Stimulated activated CD4-positive, alpha-beta T cell treated with anti-CD3 and anti-CD28 coated beads, Interleukin-1b, Interleukin-23, amount 100 ng/mL, for 1 hour (primary cell): Measurements from ENCODE around the gene PRR9.
"Not testable (repeated sequence)": the region's sequence is repeated elsewhere in the genome, so short reads cannot be mapped to it uniquely, and the experiment has no call there.

Source experiments
- DNase-seq, 2 donors: peaks; one replicate each; pipeline ENCODE4 v3.0.0-alpha.2; 2020; ENCODE audit warnings: low read depth in 2 of 2

The PRR9 gene

DNA sequence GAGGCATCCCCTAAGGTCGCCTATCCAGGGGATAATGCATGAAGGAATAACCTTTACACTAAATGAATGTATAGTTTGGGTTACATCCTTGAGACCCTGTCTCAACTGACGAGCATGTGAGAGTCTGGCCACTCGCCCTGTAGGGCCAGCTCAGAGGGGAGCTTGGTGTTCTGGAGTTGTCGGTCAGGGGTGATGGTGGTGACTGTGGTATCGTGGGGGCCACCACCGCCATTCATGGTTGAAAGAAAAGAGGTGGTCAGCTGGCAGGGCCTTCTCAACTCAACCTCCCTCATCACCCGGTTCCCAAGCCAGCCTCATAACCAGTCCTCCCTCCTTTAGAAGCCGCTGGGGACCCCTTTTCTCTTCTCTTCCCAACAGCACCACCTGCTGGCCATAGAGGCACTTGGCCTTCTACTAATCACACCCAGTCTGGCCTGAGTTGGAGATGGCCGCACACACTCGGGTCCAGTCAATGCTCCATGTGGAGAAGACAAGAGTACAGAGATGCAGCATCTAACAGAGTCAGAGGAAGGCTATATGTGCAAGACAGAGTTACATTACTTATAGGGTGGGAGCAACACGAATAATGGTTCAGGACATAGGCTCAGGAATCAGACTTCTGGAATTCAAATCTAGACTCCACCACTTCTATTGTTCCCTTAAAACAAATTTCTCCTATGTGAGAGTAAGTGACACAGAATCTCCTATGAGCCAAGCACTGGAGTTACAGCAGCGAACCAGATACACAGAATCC, 11.9 kb downstream of the PRR9 start:
- not testable (repeated sequence) for DNase-seq

DNA sequence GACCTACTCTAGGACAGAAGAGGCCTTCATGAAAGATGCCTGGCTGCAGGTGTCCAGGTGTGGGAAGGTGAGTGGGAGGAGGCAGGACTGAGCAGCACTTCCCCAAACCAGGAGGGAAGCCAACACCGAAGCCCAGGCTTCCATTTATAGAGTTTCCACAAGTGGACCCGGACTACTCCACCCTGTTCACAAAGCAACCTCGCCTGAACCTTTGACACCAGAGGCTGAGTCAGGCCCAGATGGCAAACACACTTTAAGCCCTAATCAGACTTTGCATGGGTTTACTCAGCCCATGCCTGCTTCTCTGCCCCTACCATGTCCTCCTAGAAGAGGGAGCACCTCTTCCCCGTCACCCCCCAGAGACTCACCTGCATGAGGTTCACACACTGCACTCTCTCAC, 14.0 kb downstream of the PRR9 start:
- DNase-seq = no peak

DNA sequence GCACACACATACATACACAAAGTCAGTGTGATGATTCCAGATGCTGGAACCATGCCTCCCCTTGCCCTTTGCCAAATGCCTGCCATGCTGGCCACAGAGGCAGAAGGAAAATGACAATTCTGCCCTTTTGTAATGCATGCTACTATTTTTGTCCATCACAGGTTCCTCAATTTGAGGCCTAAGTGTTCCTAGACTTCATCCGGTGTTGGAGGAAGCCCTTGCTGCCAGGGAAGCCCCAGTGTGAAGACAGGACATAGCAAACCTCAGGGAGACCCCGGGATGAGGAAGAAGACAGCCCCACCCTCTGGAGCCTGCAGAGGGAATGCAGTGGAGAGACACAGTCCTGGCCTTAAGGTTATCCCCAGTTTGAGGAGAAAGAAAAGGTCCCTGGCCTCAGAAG, 14.4 kb downstream of the PRR9 start:
- DNase-seq = no peak

DNA sequence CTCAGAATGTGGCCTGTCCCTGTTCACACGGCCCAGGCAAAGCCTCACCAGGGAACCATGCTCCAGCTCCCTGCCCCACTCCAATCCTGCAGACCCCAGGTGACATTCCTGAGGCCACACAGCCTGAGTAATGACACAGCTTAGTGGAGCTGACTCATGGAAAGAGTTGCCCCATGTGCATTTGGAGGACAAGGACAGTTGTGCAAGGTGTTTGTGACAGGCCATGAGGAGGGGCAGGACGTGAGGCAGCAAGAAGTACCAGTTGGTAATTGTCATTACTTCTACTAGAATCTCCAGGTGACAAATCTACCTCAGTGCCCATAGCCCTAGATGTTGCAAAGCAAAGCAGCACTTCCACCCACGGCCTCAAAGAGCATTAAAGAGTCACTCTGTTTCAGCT, 15.2 kb downstream of the PRR9 start:
- DNase-seq = no peak

DNA sequence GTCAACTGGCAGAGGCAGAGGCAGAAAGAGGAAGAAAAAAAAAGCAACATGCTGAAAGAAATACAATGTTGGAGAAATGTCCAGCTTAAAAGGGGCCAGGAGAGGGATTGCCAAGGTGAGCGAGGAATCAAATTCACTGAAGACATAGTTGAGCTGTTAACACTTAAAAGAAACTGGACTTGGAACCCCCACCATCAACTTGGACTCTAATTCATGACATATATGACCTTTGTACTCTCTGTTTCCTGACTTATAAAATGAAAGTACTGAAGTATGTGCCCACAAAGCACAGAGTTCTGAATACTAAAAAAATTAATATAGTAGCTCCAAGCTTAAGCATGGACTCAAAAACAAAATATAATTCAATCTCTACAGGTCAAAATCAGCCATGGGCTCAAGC, 16.1 kb downstream of the PRR9 start:
- DNase-seq = no peak

DNA sequence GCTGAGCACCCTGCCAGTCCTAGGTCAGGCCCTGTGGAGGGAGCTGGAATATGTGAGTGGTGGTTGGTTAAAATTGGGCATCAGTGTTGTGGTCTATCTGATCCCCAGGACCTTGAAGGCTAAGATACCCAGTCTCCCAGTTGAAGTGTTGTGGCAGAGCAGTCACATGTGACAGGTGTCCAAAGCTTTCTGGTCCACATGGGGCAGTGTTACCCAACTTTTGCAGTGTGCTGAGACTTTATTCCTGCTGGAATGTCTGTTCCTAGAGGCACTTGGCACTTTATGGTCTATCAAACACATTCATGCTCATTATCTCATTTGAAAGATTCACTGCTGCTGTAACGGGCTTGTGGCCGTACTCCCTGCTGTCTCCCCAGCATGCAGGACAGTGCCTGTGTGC, 21.1 kb downstream of the PRR9 start:
- DNase-seq = no peak

DNA sequence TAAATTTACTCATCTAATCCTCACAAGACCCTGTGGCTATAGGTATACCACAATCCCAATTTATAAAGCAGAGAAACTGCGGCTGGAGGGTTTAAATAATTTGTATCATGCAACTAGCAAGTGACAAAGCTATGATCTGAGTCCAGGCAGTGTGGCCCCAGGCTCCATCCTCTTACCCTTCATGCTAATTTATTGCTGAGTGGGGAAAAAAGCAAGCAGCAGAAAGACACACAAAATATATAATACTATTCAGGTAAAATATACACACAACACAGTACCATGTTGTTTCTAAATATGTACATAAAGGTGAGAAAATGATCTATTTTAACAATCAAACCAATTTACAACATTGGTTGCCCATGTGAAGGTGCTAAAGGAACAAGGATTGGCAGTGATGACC, 24.8 kb downstream of the PRR9 start:
- no peak for DNase-seq

DNA sequence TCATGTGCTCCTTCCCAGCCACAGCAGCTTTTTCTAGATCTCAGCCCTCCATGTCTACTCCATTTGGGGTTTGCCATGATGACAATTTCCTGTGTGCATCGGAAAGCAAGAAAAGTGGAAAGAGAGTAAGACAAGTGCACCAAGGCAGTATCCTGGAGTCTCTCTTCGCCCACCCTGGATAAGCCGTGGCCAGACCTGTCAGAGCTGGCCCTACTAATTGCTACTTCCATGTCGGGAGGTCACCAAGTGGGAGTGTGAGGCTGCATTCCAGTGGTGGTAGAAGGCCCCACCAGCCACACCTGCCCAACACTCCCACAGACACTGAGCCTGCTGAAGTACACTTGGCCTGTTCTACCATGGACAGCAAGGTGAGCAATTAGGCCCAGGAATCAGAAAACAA, 28.1 kb downstream of the PRR9 start:
- no peak for DNase-seq

DNA sequence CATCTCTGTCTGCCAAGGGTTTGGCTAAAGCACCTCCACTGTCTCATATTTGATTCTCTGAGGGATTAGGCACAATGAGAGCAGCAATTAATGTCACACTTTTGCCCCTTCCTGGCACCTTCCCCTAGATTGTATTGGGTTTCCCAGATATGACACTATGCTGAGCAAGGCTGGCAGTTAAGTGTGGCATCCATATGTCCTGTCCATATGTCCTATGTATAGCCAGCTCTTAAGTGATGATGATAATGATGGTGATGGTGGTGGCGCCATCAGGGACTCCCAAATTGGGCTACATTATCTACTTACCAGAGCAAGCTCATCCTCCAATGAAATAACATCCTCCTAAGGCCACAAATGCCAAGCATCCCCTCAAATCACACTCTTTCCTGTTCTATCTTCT, 28.6 kb downstream of the PRR9 start:
- DNase-seq = no peak

DNA sequence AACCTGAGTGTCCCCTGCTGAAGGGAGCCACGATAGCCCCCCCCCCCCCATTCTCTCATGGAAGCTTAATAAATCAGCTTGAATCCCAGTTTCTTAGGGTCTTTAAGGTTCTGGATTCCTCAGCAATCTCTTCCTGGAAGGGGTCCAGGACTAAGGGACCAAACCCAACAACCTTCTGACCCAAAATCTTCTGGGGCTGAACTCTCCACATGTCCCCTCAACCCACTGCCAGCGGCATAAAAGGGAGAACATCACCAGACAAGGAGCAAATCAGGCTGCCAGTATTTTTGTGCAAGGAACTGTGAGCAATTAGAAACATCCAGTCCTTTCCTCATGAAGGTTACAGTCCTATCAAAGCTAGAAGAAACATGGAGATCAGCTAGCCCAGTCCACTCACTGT, 29.4 kb downstream of the PRR9 start:
- no peak for DNase-seq

DNA sequence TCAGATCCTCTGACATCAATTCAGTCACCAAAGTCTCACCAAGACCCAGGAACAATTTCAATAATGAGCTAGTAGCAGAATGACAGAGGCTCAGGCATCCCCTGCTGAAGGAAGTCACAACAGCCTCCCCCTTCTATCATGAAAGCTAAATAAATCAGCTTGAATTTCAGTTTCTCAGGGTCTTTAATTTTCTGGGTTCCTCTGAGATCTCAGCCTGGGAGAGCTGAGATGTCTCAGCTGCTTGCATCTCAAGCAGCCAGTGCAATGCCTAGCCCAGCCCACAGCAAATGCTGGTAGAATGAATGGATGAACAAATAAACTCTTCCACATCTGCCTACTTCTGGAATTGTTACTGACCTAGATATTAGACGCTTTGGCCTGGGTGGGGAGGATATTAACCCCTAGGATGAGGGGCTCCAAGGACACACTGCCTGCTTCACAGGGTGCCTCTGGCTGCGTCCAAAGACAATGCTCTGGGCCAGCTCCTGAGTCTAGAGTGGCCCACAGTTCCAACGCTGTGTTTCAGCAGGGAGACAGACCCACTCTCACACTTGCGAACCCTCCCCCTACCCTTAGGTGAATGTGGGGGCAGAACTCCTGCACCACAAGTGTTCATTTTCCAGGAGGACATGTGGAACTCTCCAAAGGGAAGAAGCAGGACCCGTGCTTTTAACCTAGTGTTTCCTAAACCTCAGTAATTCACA, 30.9 kb downstream of the PRR9 start:
- no peak for DNase-seq

DNA sequence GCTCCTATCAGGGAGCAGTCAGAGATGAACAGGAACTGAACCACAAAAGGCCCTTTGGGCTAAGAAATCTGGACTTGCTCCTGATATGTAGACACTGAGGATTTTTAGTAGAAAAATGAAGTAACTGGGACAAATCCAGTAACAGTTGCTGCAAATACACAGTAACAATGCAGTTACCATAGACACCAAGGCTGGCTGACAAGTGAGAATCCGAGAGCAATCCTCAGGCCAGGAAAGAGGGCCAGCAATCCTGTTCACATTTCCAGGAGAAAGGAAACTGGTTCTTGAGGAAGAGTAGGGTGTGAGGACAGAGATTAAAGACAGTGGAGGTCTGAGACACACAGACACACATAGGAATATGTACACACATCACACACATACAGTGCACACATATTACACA, 32.8 kb downstream of the PRR9 start:
- DNase-seq = no peak

DNA sequence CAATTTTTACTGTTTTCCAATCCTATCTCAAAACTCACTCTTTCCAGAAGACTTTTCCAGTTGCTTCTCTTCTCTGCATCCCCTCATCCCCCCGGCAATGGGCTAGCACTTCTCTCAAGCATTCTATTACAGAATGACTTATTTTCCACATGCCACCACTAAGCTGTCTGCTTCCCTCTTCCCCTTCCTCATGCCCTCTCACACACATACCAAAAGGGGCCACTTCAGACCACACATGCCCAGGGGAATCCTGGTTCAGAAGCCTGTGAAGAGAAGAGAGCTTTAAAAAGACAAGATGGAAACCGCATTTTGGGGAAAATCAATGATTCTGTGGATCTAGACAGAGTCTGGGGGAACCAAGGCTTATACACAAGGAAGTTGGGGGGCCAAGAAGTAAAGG, 33.7 kb downstream of the PRR9 start:
- no peak for DNase-seq

DNA sequence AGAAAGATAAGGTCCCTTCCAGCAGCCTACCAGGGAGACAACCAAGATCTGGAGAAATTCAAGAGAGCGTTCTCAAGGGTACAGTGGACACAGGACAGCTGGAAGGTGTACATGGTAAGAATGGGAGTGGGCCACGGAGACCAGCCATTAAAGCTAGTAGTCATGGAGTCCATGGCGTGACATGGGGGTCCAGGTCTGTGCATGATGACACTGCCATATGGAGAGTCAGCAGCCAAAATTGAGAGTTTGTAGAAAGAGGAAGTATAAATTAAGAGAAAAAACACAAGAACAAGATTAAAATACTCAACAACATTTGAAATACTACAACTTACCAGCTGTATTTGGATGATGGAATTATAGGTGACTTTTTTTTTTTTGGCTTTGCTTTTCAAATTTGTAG, 34.2 kb downstream of the PRR9 start:
- no peak for DNase-seq

DNA sequence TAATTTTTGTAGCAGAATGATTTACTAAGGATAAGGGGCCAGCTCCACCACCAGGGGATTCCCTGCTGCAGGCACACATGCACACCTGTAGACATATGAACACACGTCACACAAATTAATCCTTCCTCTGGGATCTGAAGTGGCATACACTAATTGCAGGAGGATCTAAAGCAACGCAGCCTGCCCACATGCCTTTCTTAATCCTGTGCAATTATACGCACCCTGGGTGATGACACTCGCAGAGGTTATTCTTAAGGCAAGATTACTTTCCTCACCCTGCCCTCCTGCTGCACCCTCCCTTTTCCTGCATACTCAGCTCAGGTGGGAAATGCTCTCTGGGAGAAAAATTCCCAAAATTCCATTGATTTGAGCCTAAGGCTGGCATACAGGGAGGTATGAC, 34.6 kb downstream of the PRR9 start:
- no peak for DNase-seq

DNA sequence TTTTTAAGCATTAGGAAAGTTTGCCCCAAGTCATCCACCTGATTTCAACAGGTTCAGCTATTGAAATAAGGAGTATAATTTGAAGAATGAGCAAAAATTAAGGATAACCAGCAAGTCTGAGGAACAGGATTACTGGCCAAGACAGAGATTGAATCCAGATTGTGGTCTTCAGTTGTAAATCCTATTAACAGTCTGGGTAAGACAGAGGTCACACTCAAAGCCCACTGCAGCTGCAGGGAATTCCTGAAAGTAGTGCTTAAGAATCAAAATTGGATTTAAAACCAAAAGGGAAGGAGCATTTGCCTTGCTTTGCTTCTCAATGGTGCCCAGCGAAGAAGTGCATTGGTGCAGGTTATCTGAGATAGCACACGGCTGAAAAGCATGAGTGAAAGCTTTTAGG, 35.7 kb downstream of the PRR9 start:
- DNase-seq = no peak

DNA sequence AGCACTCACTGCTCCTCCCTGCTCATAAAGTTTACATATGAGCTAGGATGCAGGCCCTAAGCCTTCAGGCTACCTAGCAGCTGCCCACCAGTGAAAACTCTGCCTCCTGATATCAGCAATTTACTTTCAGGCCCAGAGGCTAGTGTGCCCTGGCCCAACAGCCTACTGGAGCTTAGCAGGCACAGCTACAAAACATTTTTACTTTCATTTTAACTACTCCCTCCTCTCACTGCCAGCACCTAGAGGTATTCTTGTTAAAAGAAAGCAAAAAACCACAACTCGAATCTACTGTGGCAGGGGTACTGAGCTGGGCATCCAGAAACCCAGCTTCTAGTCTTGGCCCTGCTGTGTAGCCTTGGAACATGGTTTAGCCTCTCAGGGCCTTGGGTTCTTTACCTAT, 36.3 kb downstream of the PRR9 start:
- DNase-seq = no peak

DNA sequence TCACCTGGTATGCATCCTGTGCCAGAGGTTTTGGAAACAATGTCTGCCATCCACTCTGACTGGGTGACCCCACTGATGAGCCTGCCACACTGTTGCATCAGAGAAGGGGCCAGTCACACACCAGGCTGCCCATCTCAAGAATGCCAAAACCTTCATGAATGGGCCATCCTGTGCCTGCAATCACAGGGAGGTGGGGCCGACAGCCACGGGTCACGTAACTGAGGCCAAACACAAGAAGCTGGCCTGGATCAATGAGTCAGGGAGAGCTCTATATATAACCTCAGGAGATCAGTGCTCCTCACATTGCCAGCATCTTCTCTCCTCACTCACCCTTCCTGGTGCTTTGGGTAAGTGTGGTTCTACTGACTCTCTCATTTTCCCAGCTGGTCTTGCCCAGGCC, 42.0 kb downstream of the PRR9 start, which contains the start of gene LORICRIN:
LORICRIN (plus strand) TSS at position 301 of the 400 bp plus-strand sequence. CDS start 1,263 bp downstream, outside the sequence.
- DNase-seq = no peak

DNA sequence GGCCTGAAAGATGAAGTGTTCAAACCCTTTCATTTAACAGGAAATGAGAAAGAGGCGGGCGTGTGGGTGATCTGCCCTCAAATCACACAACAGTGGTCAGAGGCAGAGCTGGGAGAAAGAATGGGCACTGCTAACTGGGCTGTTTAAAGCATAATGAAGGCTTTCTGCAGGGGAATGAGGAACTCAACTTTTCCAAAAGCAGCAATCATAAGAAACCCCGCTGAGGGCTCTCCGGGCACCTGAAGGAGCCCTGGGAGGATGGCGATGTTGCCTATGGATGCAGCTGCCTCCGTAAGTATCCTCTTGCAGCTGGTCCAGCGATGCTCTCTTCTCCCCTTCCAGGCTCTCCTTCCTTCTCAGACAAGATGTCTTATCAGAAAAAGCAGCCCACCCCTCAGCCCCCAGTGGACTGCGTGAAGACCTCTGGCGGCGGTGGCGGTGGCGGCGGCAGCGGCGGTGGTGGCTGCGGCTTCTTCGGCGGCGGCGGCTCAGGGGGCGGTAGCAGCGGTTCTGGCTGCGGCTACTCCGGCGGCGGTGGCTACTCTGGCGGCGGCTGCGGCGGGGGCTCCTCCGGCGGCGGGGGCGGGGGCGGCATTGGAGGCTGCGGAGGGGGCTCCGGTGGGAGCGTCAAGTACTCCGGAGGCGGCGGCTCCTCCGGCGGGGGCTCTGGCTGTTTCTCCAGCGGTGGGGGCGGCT, 43.3 kb downstream of the PRR9 start:
- no peak for DNase-seq

DNA sequence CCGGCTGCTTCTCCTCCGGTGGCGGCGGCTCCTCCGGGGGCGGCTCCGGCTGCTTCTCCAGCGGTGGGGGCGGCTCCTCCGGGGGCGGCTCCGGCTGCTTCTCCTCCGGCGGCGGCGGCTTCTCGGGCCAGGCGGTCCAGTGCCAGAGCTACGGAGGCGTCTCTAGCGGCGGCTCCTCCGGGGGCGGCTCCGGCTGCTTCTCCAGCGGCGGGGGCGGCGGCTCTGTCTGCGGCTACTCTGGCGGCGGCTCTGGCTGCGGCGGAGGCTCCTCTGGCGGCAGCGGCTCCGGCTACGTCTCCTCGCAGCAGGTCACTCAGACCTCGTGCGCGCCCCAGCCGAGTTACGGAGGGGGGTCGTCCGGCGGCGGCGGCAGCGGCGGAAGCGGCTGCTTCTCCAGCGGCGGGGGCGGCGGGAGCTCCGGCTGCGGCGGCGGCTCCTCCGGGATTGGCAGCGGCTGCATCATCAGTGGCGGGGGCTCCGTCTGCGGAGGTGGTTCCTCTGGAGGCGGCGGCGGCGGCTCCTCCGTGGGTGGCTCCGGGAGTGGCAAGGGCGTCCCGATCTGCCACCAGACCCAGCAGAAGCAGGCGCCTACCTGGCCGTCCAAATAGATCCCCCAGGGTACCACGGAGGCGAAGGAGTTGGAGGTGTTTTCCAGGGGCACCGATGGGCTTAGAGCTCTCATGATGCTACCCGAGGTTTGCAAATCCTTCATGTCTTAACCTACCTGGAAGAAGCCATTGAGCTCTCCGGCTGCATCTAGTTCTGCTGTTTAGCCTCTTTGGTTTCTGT, 44.1 kb downstream of the PRR9 start:
- no peak for DNase-seq

DNA sequence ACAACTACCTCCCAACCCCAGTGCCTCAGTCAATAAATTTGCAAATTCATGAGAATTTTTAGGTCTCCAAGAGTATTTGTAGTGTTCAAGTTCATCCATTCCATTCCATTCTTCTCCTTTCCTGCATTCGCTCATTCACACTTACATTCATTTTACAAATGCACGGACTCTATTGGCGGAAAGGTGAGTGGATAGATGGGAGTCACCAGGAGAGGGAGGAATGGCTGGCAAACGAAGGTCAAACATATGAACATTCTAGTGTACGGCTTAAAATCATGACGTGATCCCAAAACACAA, 44.6 kb downstream of the PRR9 start:
- DNase-seq = no peak

DNA sequence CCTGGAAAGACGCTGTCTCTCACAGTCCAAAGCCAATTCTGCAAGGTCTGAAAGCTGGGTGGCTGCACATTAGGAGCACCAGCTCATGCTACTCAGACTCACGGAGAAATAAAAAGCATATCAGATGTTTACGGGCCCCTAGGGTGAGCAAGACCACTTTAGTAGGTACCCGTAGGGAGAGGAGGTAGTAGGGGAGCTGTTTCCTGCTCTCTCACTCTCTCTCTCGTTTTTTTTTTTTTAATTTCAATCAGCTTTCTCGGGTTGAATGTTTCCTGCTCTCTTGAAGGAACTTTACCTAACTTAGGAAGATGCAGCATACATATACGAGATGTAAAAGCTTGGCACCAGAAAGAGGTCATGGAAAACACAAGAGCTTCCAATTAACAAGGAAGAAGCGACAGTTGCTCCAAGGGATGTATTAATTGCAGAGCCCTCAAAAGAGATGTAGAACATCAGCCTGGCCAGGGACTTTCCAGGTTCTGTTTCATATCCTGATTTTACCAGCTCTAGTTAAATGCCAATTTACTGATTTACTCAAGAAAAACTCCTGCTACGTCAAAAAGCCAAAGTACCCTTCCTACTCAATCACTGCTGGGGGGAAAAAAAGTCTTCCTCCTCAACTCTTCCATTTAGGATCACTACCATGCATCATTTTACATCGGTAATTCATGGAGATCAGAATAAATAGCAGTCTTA, 45.2 kb downstream of the PRR9 start:
- DNase-seq = no peak
